Measurements from ENCODE around the gene KIF1A.

- TF ChIP-seq CTCF (IDR thresholded peaks at IDR 0.05; ENCODE audit: low read length) (no peak), EZH2 (IDR thresholded peaks at IDR 0.05; ENCODE audit: borderline replicate concordance, low read length) (no peak)
Observed at GRCh38 chr2:240762249-240762648, 57.8 kb downstream of the KIF1A start.

All from OCI-LY1 (cell line).